C4-2B (cell line): ENCODE data around the gene SHANK1.

Experiments
- ZFX ChIP-seq: fragments of 450-650 bp; IDR thresholded peaks from 2 replicates; pipeline ENCODE4 v1.6.1; 2017
- TF ChIP-seq, protein P1 (sequence below): fragments of 450-650 bp; conservative IDR thresholded peaks from 2 replicates; pipeline ENCODE4 v1.5.1; 2017; ENCODE audit warnings: mild to moderate bottlenecking

DNA sequence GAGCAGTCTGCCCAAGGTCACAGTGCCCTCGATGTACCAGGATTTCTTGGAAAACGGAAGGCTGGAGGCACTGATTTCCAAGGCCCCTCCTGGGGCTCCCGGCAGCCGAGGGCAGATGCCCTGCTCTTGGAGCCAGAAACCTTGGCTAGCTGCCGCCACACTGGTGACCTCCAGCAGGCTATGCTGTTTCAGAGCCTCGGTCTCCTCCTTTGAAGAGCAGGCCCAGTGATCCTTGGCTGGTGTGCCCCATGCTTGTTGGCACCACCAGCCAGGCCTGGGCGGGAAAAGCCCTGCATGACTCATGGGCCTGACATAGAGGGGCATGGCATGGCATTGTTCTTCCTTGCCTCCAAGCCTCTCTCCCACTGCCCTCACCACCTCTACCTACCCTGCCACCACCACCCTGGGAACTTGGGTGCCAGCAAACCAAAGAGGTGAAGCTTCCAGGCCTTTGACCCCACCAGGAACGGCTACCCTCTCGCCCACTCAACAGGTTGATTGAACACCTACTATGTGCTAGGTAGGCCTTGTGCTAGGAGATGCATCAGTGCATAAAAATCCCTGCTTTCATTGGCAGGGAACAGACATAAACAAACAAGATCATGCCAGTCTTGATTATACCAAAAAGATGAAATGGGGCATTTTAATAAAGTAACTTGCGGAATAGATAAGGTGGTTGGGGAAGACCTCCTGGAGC is 2.0 kb upstream of the SHANK1 start:
- TF ChIP-seq, protein P1, sequence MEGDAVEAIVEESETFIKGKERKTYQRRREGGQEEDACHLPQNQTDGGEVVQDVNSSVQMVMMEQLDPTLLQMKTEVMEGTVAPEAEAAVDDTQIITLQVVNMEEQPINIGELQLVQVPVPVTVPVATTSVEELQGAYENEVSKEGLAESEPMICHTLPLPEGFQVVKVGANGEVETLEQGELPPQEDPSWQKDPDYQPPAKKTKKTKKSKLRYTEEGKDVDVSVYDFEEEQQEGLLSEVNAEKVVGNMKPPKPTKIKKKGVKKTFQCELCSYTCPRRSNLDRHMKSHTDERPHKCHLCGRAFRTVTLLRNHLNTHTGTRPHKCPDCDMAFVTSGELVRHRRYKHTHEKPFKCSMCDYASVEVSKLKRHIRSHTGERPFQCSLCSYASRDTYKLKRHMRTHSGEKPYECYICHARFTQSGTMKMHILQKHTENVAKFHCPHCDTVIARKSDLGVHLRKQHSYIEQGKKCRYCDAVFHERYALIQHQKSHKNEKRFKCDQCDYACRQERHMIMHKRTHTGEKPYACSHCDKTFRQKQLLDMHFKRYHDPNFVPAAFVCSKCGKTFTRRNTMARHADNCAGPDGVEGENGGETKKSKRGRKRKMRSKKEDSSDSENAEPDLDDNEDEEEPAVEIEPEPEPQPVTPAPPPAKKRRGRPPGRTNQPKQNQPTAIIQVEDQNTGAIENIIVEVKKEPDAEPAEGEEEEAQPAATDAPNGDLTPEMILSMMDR = no peak
- TF ChIP-seq ZFX = no peak
